Fibroblast of lung (primary cell): ENCODE results near the gene FAM118A. TPM values are rescaled to one million over a fixed set of nuclear protein-coding genes. Genes with fewer than 3 reads are reported as not detected.

ENCODE experiments used
- DNase-seq, 2 donors: peaks; one replicate each; pipeline versions ENCODE4 v3.0.0 to v3.0.0-alpha.2; 2010; ENCODE audit warnings: low read depth in 2 of 2
- H2AFZ ChIP-seq: 2 replicates; pipeline ENCODE4 v1.5.1; 2012; ENCODE audit warnings: low read length, control low read depth, inconsistent platforms
- H3K27ac ChIP-seq: 2 replicates; pipeline ENCODE4 v1.5.1; 2011; ENCODE audit warnings: low read length, control low read depth; ENCODE audit not compliant: insufficient read depth
- H3K27me3 ChIP-seq: 2 replicates; pipeline ENCODE4 v1.5.1; 2011; ENCODE audit warnings: mild to moderate bottlenecking, low read length; ENCODE audit not compliant: control insufficient read depth, insufficient read depth
- H3K36me3 ChIP-seq: 2 replicates; pipeline ENCODE4 v1.5.1; 2011; ENCODE audit warnings: low read length; ENCODE audit not compliant: control insufficient read depth, insufficient read depth
- H3K4me1 ChIP-seq: 2 replicates; pipeline ENCODE4 v1.5.1; 2011; ENCODE audit warnings: low read length; ENCODE audit not compliant: control insufficient read depth, insufficient read depth; ENCODE audit errors: extremely low read depth
- H3K4me2 ChIP-seq: 2 replicates; pipeline ENCODE4 v1.5.1; 2011; ENCODE audit warnings: low read length, control low read depth; ENCODE audit not compliant: insufficient read depth; ENCODE audit errors: extremely low read depth
- H3K4me3 ChIP-seq, 4 experiments: fragments of 200-600 bp in 1 of 4; sonication (generic) in 1 of 4; replicated peaks in 1 of 4; 2 replicates each; pipeline ENCODE4 v1.5.1; 2011 to 2016; ENCODE audit warnings: low read length in 4 of 4, low read depth in 3 of 4, mild to moderate bottlenecking in 3 of 4, control low read depth in 2 of 4, inconsistent platforms in 1 of 4, mixed read lengths in 1 of 4; ENCODE audit not compliant: insufficient read depth in 1 of 4; ENCODE audit errors: control extremely low read depth in 1 of 4
- H3K79me2 ChIP-seq: 2 replicates; pipeline ENCODE4 v1.5.1; 2012; ENCODE audit warnings: mild to moderate bottlenecking, low read length, inconsistent platforms; ENCODE audit not compliant: control insufficient read depth, insufficient read depth
- H3K9ac ChIP-seq: 2 replicates; pipeline ENCODE4 v1.5.1; 2011; ENCODE audit warnings: mild to moderate bottlenecking, low read length, control low read depth; ENCODE audit not compliant: insufficient read depth
- H3K9me3 ChIP-seq: 2 replicates; pipeline ENCODE4 v1.5.1; 2012; ENCODE audit warnings: low read depth, low read length; ENCODE audit not compliant: control insufficient read depth, insufficient read depth
- H4K20me1 ChIP-seq: 2 replicates; pipeline ENCODE4 v1.5.1; 2011; ENCODE audit warnings: low read length; ENCODE audit not compliant: control insufficient read depth, insufficient read depth; ENCODE audit errors: extremely low read depth
- EZH2 ChIP-seq: IDR thresholded peaks from 2 replicates; pipeline ENCODE4 v1.5.1; 2012; ENCODE audit warnings: low read length, control low read depth, mild to moderate bottlenecking; ENCODE audit errors: missing control alignments
- polyA plus RNA-seq, 2 donors: library from polyadenylated mRNA; depleted of rRNA in 1 of 2; stranded (reverse) in 1 of 2; unstranded in 1 of 2; fragments of >200 nt; gene quantifications; 2 replicates each; pipeline ENCODE4 v1.2.1, GENCODE V29; 2011 to 2012; ENCODE audit warnings: missing spikeins in 1 of 2
- total RNA-seq: library from RNA; depleted of rRNA; stranded (reverse); fragments of >200 nt; gene quantifications from 2 replicates; pipeline ENCODE4 v1.2.1, GENCODE V29; 2014
- TF ChIP-seq, protein P1 (sequence below), 2 donors: IDR thresholded peaks in 1 of 2; conservative IDR thresholded peaks in 1 of 2; 1 replicate in 1 of 2; 2 replicates in 1 of 2; pipeline ENCODE4 v1.5.1; 2011 to 2012; ENCODE audit warnings: low read length in 2 of 2, control low read depth in 1 of 2, inconsistent platforms in 1 of 2, low read depth in 1 of 2, mild to moderate bottlenecking in 1 of 2

The FAM118A gene
- total and polyA plus RNA-seq, 2 donors (not counting 1 experiment from before 2014, with no cell fraction given): 16.5 to 18.0 TPM

DNA sequence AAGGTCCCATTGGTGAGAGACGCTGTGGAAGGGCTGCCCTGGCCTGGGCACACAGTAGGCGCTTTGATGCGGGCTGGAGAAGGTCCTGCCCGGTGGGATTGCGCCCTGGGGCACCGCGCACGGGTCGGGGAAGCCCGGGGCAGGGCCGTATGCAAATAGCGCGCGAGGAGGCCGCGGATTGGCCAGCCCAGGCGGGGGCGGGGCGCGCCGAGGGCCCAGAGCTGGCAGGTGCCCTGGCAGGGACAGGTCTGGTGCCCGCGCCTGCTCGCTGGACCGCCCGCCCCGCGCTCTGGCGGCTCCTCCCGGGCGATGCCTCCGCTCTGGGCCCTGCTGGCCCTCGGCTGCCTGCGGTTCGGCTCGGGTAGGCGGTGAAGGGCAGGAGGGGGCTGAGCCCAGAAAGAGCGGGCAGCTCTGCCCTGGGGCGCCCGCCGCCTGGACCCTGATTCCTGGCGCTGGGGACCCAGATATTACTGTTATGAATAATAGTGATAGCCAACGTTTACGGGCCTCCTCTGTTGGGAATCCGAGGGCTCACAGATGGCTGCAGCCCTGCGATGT lies 24.9 kb upstream of the FAM118A start, which contains the start of gene UPK3A:
TSS of gene UPK3A (plus strand) at position 245 of the 558 bp plus-strand sequence. CDS start at position 310, 65 bp downstream.
- H3K4me2 ChIP-seq: no peak within 1 kb of the TSS

DNA sequence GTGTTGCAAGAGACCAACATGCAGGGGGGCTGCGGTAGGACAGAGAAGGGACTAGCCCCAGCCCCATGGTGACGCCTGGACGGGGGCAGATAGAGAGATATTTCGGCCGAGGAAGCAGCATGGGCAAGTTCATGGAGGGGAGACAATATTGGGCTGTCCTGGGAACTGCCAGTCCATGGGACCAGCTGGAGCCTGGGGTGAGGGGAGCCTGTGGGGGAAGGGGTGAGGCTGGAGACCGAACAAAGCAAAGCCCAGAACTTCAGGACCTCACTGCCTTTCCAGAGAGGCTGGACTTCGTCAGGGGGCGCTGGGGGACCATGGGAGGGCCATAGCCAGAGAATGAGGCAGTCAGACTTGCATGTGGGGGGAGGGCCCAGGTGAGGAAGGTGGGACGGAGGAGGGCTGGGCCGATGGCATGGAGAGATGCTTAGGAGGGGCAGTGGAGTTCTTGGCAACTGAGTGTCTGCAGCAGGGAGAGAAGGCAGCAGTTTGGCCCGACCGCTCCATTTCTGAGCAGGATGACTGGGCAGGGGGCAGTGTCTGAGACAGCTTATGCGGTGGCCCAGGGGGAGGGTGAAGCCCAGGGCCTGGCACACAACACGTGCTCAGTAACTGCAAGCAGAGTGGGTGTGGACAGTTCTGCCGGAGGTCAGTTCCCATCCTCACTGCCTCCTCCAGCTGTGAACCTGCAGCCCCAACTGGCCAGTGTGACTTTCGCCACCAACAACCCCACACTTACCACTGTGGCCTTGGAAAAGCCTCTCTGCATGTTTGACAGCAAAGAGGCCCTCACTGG lies 24.3 kb upstream of the FAM118A start:
- no peak overlapping the region for H3K4me2 ChIP-seq
- no peak overlapping the region for H2AFZ ChIP-seq
- DNase-seq: no peak
- H4K20me1 ChIP-seq: no peaks in the 10 kb centered on the region
- H3K27me3 ChIP-seq: peaks cover 27% of the 10 kb centered on the region
- TF ChIP-seq EZH2: no peak
- TF ChIP-seq, protein P1, sequence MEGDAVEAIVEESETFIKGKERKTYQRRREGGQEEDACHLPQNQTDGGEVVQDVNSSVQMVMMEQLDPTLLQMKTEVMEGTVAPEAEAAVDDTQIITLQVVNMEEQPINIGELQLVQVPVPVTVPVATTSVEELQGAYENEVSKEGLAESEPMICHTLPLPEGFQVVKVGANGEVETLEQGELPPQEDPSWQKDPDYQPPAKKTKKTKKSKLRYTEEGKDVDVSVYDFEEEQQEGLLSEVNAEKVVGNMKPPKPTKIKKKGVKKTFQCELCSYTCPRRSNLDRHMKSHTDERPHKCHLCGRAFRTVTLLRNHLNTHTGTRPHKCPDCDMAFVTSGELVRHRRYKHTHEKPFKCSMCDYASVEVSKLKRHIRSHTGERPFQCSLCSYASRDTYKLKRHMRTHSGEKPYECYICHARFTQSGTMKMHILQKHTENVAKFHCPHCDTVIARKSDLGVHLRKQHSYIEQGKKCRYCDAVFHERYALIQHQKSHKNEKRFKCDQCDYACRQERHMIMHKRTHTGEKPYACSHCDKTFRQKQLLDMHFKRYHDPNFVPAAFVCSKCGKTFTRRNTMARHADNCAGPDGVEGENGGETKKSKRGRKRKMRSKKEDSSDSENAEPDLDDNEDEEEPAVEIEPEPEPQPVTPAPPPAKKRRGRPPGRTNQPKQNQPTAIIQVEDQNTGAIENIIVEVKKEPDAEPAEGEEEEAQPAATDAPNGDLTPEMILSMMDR (conservative IDR thresholded peaks at IDR 0.05 in 1 of 2, IDR thresholded peaks at IDR 0.05 in 1 of 2; ENCODE audit: low read depth in 1 of 2, low read length in 2 of 2): no peak
- H3K9ac ChIP-seq: no peak overlapping the region
- H3K27ac ChIP-seq: no peak overlapping the region
- no peaks in the 10 kb centered on the region for H3K9me3 ChIP-seq
- no peaks in the 10 kb centered on the region for H3K36me3 ChIP-seq
- H3K4me3 ChIP-seq: no peak overlapping the region
- H3K79me2 ChIP-seq: no peaks in the 10 kb centered on the region
- H3K4me1 ChIP-seq: peaks cover 3% of the 10 kb centered on the region

More for the DNA sequence above, 24.9 kb upstream of the FAM118A start, which contains the start of gene UPK3A:
- H3K27me3 ChIP-seq: peaks cover 27% of the 10 kb centered on the region
- peaks cover 2% of the 10 kb centered on the region for H3K4me1 ChIP-seq
- H3K36me3 ChIP-seq: no peaks in the 10 kb centered on the region
- peak within 1 kb of the TSS in 2 of 4 experiments; percentile 25 to 27 for H3K4me3 ChIP-seq
- no peak for DNase-seq
- H3K9ac ChIP-seq: no peak within 1 kb of the TSS
- no peak for TF ChIP-seq EZH2
- TF ChIP-seq, protein P1 (conservative IDR thresholded peaks at IDR 0.05 in 1 of 2, IDR thresholded peaks at IDR 0.05 in 1 of 2; ENCODE audit: low read depth in 1 of 2, low read length in 2 of 2): no peak
- H3K27ac ChIP-seq: no peak within 1 kb of the TSS
- no peaks in the 10 kb centered on the region for H3K79me2 ChIP-seq
- H3K9me3 ChIP-seq: no peaks in the 10 kb centered on the region
- H2AFZ ChIP-seq: no peak within 1 kb of the TSS
- H4K20me1 ChIP-seq: no peaks in the 10 kb centered on the region

DNA sequence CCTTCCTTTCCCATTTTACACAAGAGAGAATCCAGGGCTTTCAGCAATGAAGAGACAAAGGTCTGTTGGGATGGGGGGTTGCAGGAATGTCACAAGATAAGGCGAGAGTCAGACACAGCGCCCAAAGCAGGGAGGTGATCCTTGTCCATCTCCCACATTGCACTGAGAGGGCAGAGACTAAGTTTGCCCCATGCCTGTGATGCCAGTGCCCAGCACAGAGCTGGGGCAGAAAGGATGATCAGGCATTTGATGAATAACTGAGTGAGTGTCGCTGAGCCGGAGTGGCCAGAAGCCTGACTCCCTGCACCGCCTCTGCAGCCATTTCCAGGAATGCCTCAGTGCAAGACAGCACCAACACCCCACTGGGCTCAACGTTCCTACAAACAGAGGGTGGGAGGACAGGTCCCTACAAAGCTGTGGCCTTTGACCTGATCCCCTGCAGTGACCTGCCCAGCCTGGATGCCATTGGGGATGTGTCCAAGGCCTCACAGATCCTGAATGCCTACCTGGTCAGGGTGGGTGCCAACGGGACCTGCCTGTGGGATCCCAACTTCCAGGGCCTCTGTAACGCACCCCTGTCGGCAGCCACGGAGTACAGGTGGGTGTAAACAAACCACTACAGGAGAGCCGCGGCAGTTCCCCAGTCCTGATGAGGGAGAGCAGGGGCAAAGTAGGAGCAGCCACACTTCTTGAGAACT lies 22.7 kb upstream of the FAM118A start:
- H3K4me1 ChIP-seq: peaks cover 3% of the 10 kb centered on the region
- H3K27me3 ChIP-seq: peaks cover 35% of the 10 kb centered on the region
- no peaks in the 10 kb centered on the region for H3K9me3 ChIP-seq
- H4K20me1 ChIP-seq: no peaks in the 10 kb centered on the region
- no peak overlapping the region for H3K4me2 ChIP-seq
- no peak overlapping the region for H3K9ac ChIP-seq
- no peak overlapping the region for H3K4me3 ChIP-seq
- H3K79me2 ChIP-seq: no peaks in the 10 kb centered on the region
- no peak overlapping the region for H3K27ac ChIP-seq
- DNase-seq: no peak
- H2AFZ ChIP-seq: no peak overlapping the region
- TF ChIP-seq, protein P1 (conservative IDR thresholded peaks at IDR 0.05 in 1 of 2, IDR thresholded peaks at IDR 0.05 in 1 of 2; ENCODE audit: low read depth in 1 of 2, low read length in 2 of 2): no peak
- TF ChIP-seq EZH2: no peak
- H3K36me3 ChIP-seq: no peaks in the 10 kb centered on the region
